CD8-positive, alpha-beta memory T cell (primary cell): ENCODE measurements around the gene ACSS2. TPM values are rescaled to one million over a fixed set of nuclear protein-coding genes. Genes with fewer than 3 reads are reported as not detected.
A peak's percentile ranks its signal among the peaks of the same experiment; 100 is the strongest.

ENCODE experiments used
- CTCF ChIA-PET: fragments of 350-600 bp; sonication (Branson Sonifier 250); formaldehyde crosslinking; loops from one replicate; lab custom pipeline; 2021; ENCODE audit warnings: antibody characterized with exemption; lab: Charles Lee
- POLR2A ChIA-PET: fragments of 350-600 bp; sonication (Branson Sonifier 250); formaldehyde crosslinking; loops from one replicate; lab custom pipeline; 2021; ENCODE audit warnings: antibody characterized with exemption; lab: Charles Lee
- DNase-seq, 5 donors: peaks; one replicate each; pipeline versions ENCODE4 v3.0.0 to v3.0.0-alpha.2; 2020 to 2022; ENCODE audit warnings: mixed read lengths in 1 of 5
- H3K27ac ChIP-seq: one replicate; pipeline ENCODE4 v1.7.0; 2013; ENCODE audit warnings: low read depth, mild to moderate bottlenecking, low read length, moderate library complexity
- H3K27me3 ChIP-seq: 2 replicates; pipeline ENCODE4 v1.7.0; 2013; ENCODE audit warnings: low read length, mild to moderate bottlenecking; ENCODE audit not compliant: insufficient read depth, poor library complexity, severe bottlenecking
- H3K36me3 ChIP-seq: 2 replicates; pipeline ENCODE4 v1.7.0; 2013; ENCODE audit warnings: mild to moderate bottlenecking, low read length, moderate library complexity; ENCODE audit not compliant: insufficient read depth
- H3K4me1 ChIP-seq: 2 replicates; pipeline ENCODE4 v1.7.0; 2013; ENCODE audit warnings: mild to moderate bottlenecking, low read length, moderate library complexity; ENCODE audit not compliant: insufficient read depth
- H3K4me3 ChIP-seq: 2 replicates; pipeline ENCODE4 v1.7.0; 2013; ENCODE audit warnings: mild to moderate bottlenecking, low read length
- H3K9me3 ChIP-seq: 2 replicates; pipeline ENCODE4 v1.7.0; 2013; ENCODE audit warnings: mild to moderate bottlenecking, low read length
- H3K27ac Mint-ChIP-seq, 8 donors: one replicate each; pipeline ENCODE4 v1.8.0; 2020 to 2021; ENCODE audit warnings: mixed read lengths in 8 of 8, mild to moderate bottlenecking in 6 of 8, inconsistent platforms in 3 of 8, moderate library complexity in 3 of 8
- H3K27me3 Mint-ChIP-seq, 2 donors: one replicate each; pipeline ENCODE4 v1.8.0; 2020 to 2021; ENCODE audit warnings: mixed read lengths in 2 of 2, mild to moderate bottlenecking in 1 of 2, moderate library complexity in 1 of 2
- H3K36me3 Mint-ChIP-seq, 3 donors: one replicate each; pipeline ENCODE4 v1.8.0; 2020 to 2021; ENCODE audit warnings: mixed read lengths in 3 of 3, inconsistent platforms in 1 of 3, mild to moderate bottlenecking in 1 of 3
- H3K4me1 Mint-ChIP-seq, 3 donors: one replicate each; pipeline ENCODE4 v1.8.0; 2020 to 2021; ENCODE audit warnings: mixed read lengths in 3 of 3, inconsistent platforms in 1 of 3, mild to moderate bottlenecking in 1 of 3
- H3K4me3 Mint-ChIP-seq, 7 donors: one replicate each; pipeline ENCODE4 v1.8.0; 2020 to 2021; ENCODE audit warnings: mixed read lengths in 7 of 7, mild to moderate bottlenecking in 6 of 7, moderate library complexity in 4 of 7, inconsistent platforms in 2 of 7
- H3K9me3 Mint-ChIP-seq, 5 donors: one replicate each; pipeline ENCODE4 v1.8.0; 2020 to 2022; ENCODE audit warnings: mixed read lengths in 5 of 5, mild to moderate bottlenecking in 3 of 5, moderate library complexity in 2 of 5, inconsistent platforms in 1 of 5
- polyA plus RNA-seq: library from polyadenylated mRNA; unstranded; fragments of 300-500 nt; fragmentation: Illumina TruSeq; gene quantifications from one replicate; pipeline ENCODE4 v1.2.3, GENCODE V29; 2021
- total RNA-seq, 2 experiments: library from RNA; stranded (reverse); gene quantifications; one replicate each; pipeline ENCODE4 v1.2.3, GENCODE V29; 2021

ACSS2 gene
- total and polyA plus RNA-seq, 3 experiments from 2014 or later = 5.3 to 7.2 (median 6.0) TPM

DNA sequence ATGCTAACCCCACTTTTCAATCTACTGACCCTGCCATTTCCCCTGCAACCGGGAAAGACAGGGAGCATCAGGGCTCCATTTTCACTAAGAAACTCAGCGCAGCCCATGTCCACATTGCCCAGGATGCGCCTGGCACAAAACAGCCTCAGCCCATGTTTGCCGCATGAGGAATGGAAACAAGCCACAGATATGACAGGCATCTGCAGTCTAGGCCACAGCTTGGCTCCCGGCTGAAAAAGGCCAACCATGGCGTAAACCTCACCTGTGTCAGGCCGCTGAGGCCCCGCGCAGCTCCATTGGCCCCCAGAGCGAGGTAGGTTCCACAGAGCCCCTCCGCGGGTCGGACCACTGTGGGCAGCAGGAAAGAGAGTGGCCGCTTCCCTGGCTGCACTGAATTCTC lies 25.4 kb upstream of the ACSS2 start:
- H3K4me1 ChIP-seq = no peaks in the 10 kb centered on the region
- H3K4me1 Mint-ChIP-seq = no peaks in the 10 kb centered on the region
- H3K27me3 ChIP-seq = no peaks in the 10 kb centered on the region
- peaks cover 14% of the 10 kb centered on the region for H3K36me3 ChIP-seq
- no peaks in the 10 kb centered on the region for H3K9me3 Mint-ChIP-seq
- DNase-seq = no peak
- no peaks in the 10 kb centered on the region for H3K9me3 ChIP-seq
- H3K4me3 ChIP-seq = no peak overlapping the region
- H3K27ac ChIP-seq = no peak overlapping the region
- no peak overlapping the region for H3K27ac Mint-ChIP-seq
- H3K4me3 Mint-ChIP-seq = no peak overlapping the region
- H3K36me3 Mint-ChIP-seq = peaks cover 0 to 54% (median 15%) of the 10 kb centered on the region in 3 donors
- H3K27me3 Mint-ChIP-seq = no peaks in the 10 kb centered on the region
- ChIA-PET CTCF (no interaction called here), POLR2A (no interaction called here)

- Histone ChIP-seq H3K27me3 (no peaks in the 10 kb centered on the region), H3K4me3 (no peak overlapping the region), H3K4me1 (no peaks in the 10 kb centered on the region), H3K27ac (no peak overlapping the region), H3K9me3 (no peaks in the 10 kb centered on the region), H3K36me3 (peaks cover 14% of the 10 kb centered on the region)
- POLR2A ChIA-PET = no interaction called here
- CTCF ChIA-PET = interaction anchor here (0.9 kb wide), 1 partner anchor 19 kb away, joined by 3 read pairs; no protein-coding TSS in a partner anchor
- DNase-seq = no peak
- H3K27me3 Mint-ChIP-seq = peaks cover 0 to 3% of the 10 kb centered on the region in 2 donors
- no peak overlapping the region for H3K27ac Mint-ChIP-seq
- peaks cover 0 to 59% (median 15%) of the 10 kb centered on the region in 3 donors for H3K36me3 Mint-ChIP-seq
- no peaks in the 10 kb centered on the region for H3K9me3 Mint-ChIP-seq
- no peaks in the 10 kb centered on the region for H3K4me1 Mint-ChIP-seq
- H3K4me3 Mint-ChIP-seq = no peak overlapping the region
Observed at GRCh38 chr20:34852298-34852697, 24.1 kb upstream of the ACSS2 start.

GRCh38 chr20:34859367-34859766 lies 17.0 kb upstream of the ACSS2 start:
- no peak for DNase-seq
- H3K36me3 Mint-ChIP-seq = peaks cover 0 to 61% (median 13%) of the 10 kb centered on the region in 3 donors
- H3K4me3 ChIP-seq = no peak overlapping the region
- no peaks in the 10 kb centered on the region for H3K9me3 ChIP-seq
- H3K4me3 Mint-ChIP-seq = no peak overlapping the region
- H3K36me3 ChIP-seq = peaks cover 5% of the 10 kb centered on the region
- no peak overlapping the region for H3K27ac ChIP-seq
- H3K27ac Mint-ChIP-seq = no peak overlapping the region
- ChIA-PET POLR2A (no interaction called here), CTCF (no interaction called here)
- no peaks in the 10 kb centered on the region for H3K9me3 Mint-ChIP-seq
- no peaks in the 10 kb centered on the region for H3K4me1 ChIP-seq
- no peaks in the 10 kb centered on the region for H3K27me3 ChIP-seq
- peaks cover 0 to 3% of the 10 kb centered on the region in 2 donors for H3K27me3 Mint-ChIP-seq
- H3K4me1 Mint-ChIP-seq = peaks cover 0 to 3% (median 0%) of the 10 kb centered on the region in 3 donors

- Histone ChIP-seq H3K4me1 (no peaks in the 10 kb centered on the region), H3K4me3 (no peak overlapping the region), H3K27ac (no peak overlapping the region), H3K36me3 (peaks cover 5% of the 10 kb centered on the region), H3K9me3 (no peaks in the 10 kb centered on the region), H3K27me3 (no peaks in the 10 kb centered on the region)
- Mint-ChIP-seq H3K27me3 (peaks cover 0 to 3% of the 10 kb centered on the region in 2 donors), H3K36me3 (peaks cover 0 to 56% (median 13%) of the 10 kb centered on the region in 3 donors), H3K4me3 (no peak overlapping the region), H3K27ac (peak overlapping the region in 1 of 8 donors; percentile 38), H3K9me3 (no peaks in the 10 kb centered on the region), H3K4me1 (peaks cover 0 to 3% (median 0%) of the 10 kb centered on the region in 3 donors)
- POLR2A ChIA-PET = no interaction called here
- DNase-seq = no peak
- CTCF ChIA-PET = no interaction called here
Observed at GRCh38 chr20:34859826-34860545, 16.4 kb upstream of the ACSS2 start.

GRCh38 chr20:34861386-34862084 lies 14.9 kb upstream of the ACSS2 start:
- Mint-ChIP-seq H3K9me3 (no peaks in the 10 kb centered on the region), H3K36me3 (peaks cover 0 to 49% (median 9%) of the 10 kb centered on the region in 3 donors), H3K4me1 (peaks cover 0 to 11% (median 3%) of the 10 kb centered on the region in 3 donors), H3K27me3 (peaks cover 0 to 3% of the 10 kb centered on the region in 2 donors), H3K4me3 (no peak overlapping the region), H3K27ac (no peak overlapping the region)
- Histone ChIP-seq H3K4me3 (no peak overlapping the region), H3K27ac (no peak overlapping the region), H3K4me1 (no peaks in the 10 kb centered on the region), H3K27me3 (no peaks in the 10 kb centered on the region), H3K9me3 (no peaks in the 10 kb centered on the region), H3K36me3 (peaks cover 5% of the 10 kb centered on the region)
- CTCF ChIA-PET = interaction anchor here (0.8 kb wide), 2 partner anchors 19 to 235 kb away, joined by 3 read pairs; no protein-coding TSS in a partner anchor
- POLR2A ChIA-PET = no interaction called here
- no peak for DNase-seq

DNA sequence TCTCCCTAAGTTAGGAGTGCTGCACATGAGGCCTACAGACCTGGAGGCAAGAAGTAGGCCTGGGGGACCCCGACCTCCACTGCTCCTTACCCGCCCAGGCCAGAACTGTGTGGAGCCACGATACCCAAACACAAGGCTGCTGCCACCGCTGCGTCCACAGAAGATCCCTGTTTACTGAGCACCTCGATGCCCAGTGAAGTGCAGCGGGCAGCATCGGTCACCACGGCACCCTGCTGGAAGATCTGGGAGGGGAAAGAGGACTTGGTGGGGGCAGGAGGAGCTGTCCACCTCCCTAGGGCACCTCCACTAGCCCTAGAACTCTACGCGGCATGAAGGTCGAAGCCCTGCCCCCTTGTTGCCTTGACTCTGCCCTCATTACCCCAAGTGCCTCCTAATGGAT lies 13.7 kb upstream of the ACSS2 start:
- H3K4me1 Mint-ChIP-seq = peaks cover 0 to 11% (median 3%) of the 10 kb centered on the region in 3 donors
- Histone ChIP-seq H3K27ac (no peak overlapping the region), H3K4me1 (no peaks in the 10 kb centered on the region), H3K9me3 (no peaks in the 10 kb centered on the region), H3K36me3 (peaks cover 5% of the 10 kb centered on the region), H3K27me3 (no peaks in the 10 kb centered on the region), H3K4me3 (no peak overlapping the region)
- ChIA-PET POLR2A (no interaction called here), CTCF (interaction anchor here (1.1 kb wide), 1 partner anchor 10 kb away, joined by 4 read pairs; the partner anchor contains the start of gene GGT7)
- H3K27ac Mint-ChIP-seq = no peak overlapping the region
- no peak overlapping the region for H3K4me3 Mint-ChIP-seq
- no peaks in the 10 kb centered on the region for H3K9me3 Mint-ChIP-seq
- DNase-seq = no peak
- H3K27me3 Mint-ChIP-seq = no peaks in the 10 kb centered on the region
- peaks cover 0 to 45% (median 9%) of the 10 kb centered on the region in 3 donors for H3K36me3 Mint-ChIP-seq

- H3K36me3 ChIP-seq = peaks cover 5% of the 10 kb centered on the region
- ChIA-PET CTCF (interaction anchor here (1.0 kb wide), 1 partner anchor 9 kb away, joined by 4 read pairs; the partner anchor contains the start of gene GGT7), POLR2A (no interaction called here)
- no peaks in the 10 kb centered on the region for H3K9me3 ChIP-seq
- H3K4me1 ChIP-seq = no peaks in the 10 kb centered on the region
- Mint-ChIP-seq H3K9me3 (no peaks in the 10 kb centered on the region), H3K27ac (no peak overlapping the region), H3K27me3 (no peaks in the 10 kb centered on the region), H3K36me3 (peaks cover 0 to 43% (median 5%) of the 10 kb centered on the region in 3 donors), H3K4me1 (peaks cover 0 to 11% (median 3%) of the 10 kb centered on the region in 3 donors), H3K4me3 (no peak overlapping the region)
- DNase-seq = no peak
- no peaks in the 10 kb centered on the region for H3K27me3 ChIP-seq
- H3K4me3 ChIP-seq = no peak overlapping the region
- H3K27ac ChIP-seq = no peak overlapping the region
Observed at GRCh38 chr20:34863421-34863965, 12.9 kb upstream of the ACSS2 start.
